Measurements from ENCODE around the gene IL1RAPL2. TPM values are rescaled to one million over a fixed set of nuclear protein-coding genes. Genes with fewer than 3 reads are reported as not detected.

IL1RAPL2 gene
- polyA plus RNA-seq, 1 of the 3 experiments (the other 2 are of a cell fraction) = 0.13 TPM

DNA sequence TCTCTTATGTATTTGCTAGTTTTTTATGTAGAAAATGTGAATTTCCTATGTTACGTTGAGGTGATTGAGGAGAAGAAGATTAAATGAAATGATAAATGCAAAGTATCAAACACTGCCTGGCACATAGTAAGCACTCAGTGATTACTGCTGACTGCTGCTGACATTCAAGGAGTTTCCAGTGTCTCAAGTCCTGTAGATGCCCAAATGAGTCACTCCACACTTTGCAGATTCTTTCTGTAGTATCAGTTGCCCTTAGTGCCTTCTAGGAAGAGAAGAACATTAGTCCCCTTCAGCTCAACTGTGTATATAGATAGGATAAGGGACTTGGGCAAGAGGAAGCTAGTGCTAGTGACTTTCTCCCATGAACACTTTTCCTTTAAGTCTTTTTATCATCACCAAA lies 895.0 kb downstream of the IL1RAPL2 start:
- WGBS (ENCODE audit: low lambda C conversion rate) = 0% methylated on average over 1 of the region's 1 CpG
- Histone ChIP-seq H3F3A (replicated peaks; ENCODE audit: insufficient read depth) (no peaks in the 10 kb centered on the region), H3K9me3 (no peaks in the 10 kb centered on the region), H3K79me2 (ENCODE audit: insufficient read depth) (no peaks in the 10 kb centered on the region), H3K36me3 (replicated peaks in 1 of 2; ENCODE audit: control insufficient read depth in 1 of 2, insufficient read depth in 2 of 2, low read length in 1 of 2) (no peaks in the 10 kb centered on the region), H3K4me3 (ENCODE audit: low read depth in 2 of 2, low read length in 1 of 2) (no peak overlapping the region), H3K4me2 (peak overlapping the region; percentile 17; the same call in 1 of the 2 replicates), H2AFZ (ENCODE audit: low read depth) (no peak overlapping the region), H3K4me1 (ENCODE audit: control insufficient read depth in 1 of 2, insufficient read depth in 2 of 2, low read depth in 1 of 2, low read length in 1 of 2) (no peaks in the 10 kb centered on the region), H3K9ac (no peak overlapping the region), H3K9me2 (no peaks in the 10 kb centered on the region), H4K20me1 (ENCODE audit: insufficient read depth) (no peaks in the 10 kb centered on the region), H3K27me3 (ENCODE audit: insufficient read depth) (no peaks in the 10 kb centered on the region), H3K27ac (ENCODE audit: low read depth in 2 of 2, low read length in 1 of 2) (no peak overlapping the region)
- DNase-seq = no peak
- TF ChIP-seq GATA2 (CRISPR knock-in tag; IDR thresholded peaks at IDR 0.05) (no peak), MEF2A (IDR thresholded peaks at IDR 0.05; ENCODE audit: borderline replicate concordance, low read depth) (no peak), SMC3 (IDR thresholded peaks at IDR 0.05; ENCODE audit: low read depth, low read length) (no peak), POLR2AphosphoS5 (IDR thresholded peaks at IDR 0.05; ENCODE audit: low read depth, low read length) (no peak), TAF1 (IDR thresholded peaks at IDR 0.05; ENCODE audit: borderline replicate concordance, low read depth, low read length) (no peak), PBX3 (IDR thresholded peaks at IDR 0.05) (no peak), RAD21 (IDR thresholded peaks at IDR 0.05; ENCODE audit: low read length) (no peak), YY1 (IDR thresholded peaks at IDR 0.05; ENCODE audit: low read depth) (no peak), TCF12 (IDR thresholded peaks at IDR 0.05) (no peak), FOSL2 (IDR thresholded peaks at IDR 0.05; ENCODE audit: borderline replicate concordance, low read depth) (no peak), FOXJ3 (CRISPR knock-in tag; IDR thresholded peaks at IDR 0.05) (no peak), USF1 (IDR thresholded peaks at IDR 0.05; ENCODE audit: borderline replicate concordance, low read depth) (no peak), USF2 (IDR thresholded peaks at IDR 0.05; ENCODE audit: borderline replicate concordance, low read depth, low read length) (no peak), RXRA (IDR thresholded peaks at IDR 0.05; ENCODE audit: borderline replicate concordance, low read depth) (no peak)
- TF ChIP-seq, protein P1, sequence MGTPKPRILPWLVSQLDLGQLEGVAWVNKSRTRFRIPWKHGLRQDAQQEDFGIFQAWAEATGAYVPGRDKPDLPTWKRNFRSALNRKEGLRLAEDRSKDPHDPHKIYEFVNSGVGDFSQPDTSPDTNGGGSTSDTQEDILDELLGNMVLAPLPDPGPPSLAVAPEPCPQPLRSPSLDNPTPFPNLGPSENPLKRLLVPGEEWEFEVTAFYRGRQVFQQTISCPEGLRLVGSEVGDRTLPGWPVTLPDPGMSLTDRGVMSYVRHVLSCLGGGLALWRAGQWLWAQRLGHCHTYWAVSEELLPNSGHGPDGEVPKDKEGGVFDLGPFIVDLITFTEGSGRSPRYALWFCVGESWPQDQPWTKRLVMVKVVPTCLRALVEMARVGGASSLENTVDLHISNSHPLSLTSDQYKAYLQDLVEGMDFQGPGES (IDR thresholded peaks at IDR 0.05; ENCODE audit: low read depth, low read length) = no peak
- TF ChIP-seq, protein P2, sequence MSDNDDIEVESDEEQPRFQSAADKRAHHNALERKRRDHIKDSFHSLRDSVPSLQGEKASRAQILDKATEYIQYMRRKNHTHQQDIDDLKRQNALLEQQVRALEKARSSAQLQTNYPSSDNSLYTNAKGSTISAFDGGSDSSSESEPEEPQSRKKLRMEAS (IDR thresholded peaks at IDR 0.05; ENCODE audit: low read depth) = no peak
- TF ChIP-seq, protein P3, sequence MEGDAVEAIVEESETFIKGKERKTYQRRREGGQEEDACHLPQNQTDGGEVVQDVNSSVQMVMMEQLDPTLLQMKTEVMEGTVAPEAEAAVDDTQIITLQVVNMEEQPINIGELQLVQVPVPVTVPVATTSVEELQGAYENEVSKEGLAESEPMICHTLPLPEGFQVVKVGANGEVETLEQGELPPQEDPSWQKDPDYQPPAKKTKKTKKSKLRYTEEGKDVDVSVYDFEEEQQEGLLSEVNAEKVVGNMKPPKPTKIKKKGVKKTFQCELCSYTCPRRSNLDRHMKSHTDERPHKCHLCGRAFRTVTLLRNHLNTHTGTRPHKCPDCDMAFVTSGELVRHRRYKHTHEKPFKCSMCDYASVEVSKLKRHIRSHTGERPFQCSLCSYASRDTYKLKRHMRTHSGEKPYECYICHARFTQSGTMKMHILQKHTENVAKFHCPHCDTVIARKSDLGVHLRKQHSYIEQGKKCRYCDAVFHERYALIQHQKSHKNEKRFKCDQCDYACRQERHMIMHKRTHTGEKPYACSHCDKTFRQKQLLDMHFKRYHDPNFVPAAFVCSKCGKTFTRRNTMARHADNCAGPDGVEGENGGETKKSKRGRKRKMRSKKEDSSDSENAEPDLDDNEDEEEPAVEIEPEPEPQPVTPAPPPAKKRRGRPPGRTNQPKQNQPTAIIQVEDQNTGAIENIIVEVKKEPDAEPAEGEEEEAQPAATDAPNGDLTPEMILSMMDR (IDR thresholded peaks at IDR 0.05) = no peak
- ChIA-PET POLR2A (no interaction called here), CTCF (no interaction called here)

All from SK-N-SH (cell line).